MG63 (cell line): Measurements from ENCODE around the gene NUP93. TPM values are rescaled to one million over a fixed set of nuclear protein-coding genes. Genes with fewer than 3 reads are reported as not detected.
"Not testable (repeated sequence)": the region's sequence is repeated elsewhere in the genome, so short reads cannot be mapped to it uniquely, and the experiment has no call there.

Source experiments
- DNase-seq: peaks from one replicate; pipeline ENCODE4 v3.0.0-alpha.2; 2020
- H3K27me3 ChIP-seq: fragments of 250-450 bp; sonication (Bioruptor Pico); 2 replicates; pipeline ENCODE4 v1.5.1; 2020; ENCODE audit warnings: mild to moderate bottlenecking, moderate library complexity
- H3K36me3 ChIP-seq: fragments of 250-450 bp; sonication (Bioruptor Pico); 2 replicates; pipeline ENCODE4 v1.5.1; 2020; ENCODE audit warnings: mild to moderate bottlenecking, moderate library complexity
- H3K4me3 ChIP-seq: fragments of 250-450 bp; sonication (Bioruptor Pico); 2 replicates; pipeline ENCODE4 v1.5.1; 2020; ENCODE audit warnings: mild to moderate bottlenecking, moderate library complexity
- H3K9me3 ChIP-seq: fragments of 250-450 bp; sonication (Bioruptor Pico); 2 replicates; pipeline ENCODE4 v1.5.1; 2020; ENCODE audit warnings: mild to moderate bottlenecking, moderate library complexity
- total RNA-seq: library from RNA; depleted of rRNA; stranded (reverse); fragments of >200 nt; shearing (Covaris generic); gene quantifications from 2 replicates; pipeline ENCODE4 v1.2.3, GENCODE V29; 2014; ENCODE audit warnings: low replicate concordance

The NUP93 gene
- total RNA-seq, 1 experiment from 2014 or later = 160 TPM

GRCh38 chr16:56876048-56876447, 146.1 kb downstream of the NUP93 start:
- Histone ChIP-seq H3K9me3 (no peaks in the 10 kb centered on the region), H3K36me3 (no peaks in the 10 kb centered on the region), H3K27me3 (no peaks in the 10 kb centered on the region), H3K4me3 (no peak overlapping the region)
- DNase-seq = no peak

GRCh38 chr16:56877486-56878182, 147.7 kb downstream of the NUP93 start:
- H3K27me3 ChIP-seq = no peaks in the 10 kb centered on the region
- DNase-seq = no peak
- H3K9me3 ChIP-seq = no peaks in the 10 kb centered on the region
- no peaks in the 10 kb centered on the region for H3K36me3 ChIP-seq
- no peak overlapping the region for H3K4me3 ChIP-seq

- H3K27me3 ChIP-seq = no peaks in the 10 kb centered on the region
- H3K4me3 ChIP-seq = no peak overlapping the region
- H3K9me3 ChIP-seq = no peaks in the 10 kb centered on the region
- DNase-seq = no peak
- H3K36me3 ChIP-seq = no peaks in the 10 kb centered on the region
Measured at GRCh38 chr16:56878282-56878854, 148.4 kb downstream of the NUP93 start.

GRCh38 chr16:56879276-56879675, 149.3 kb downstream of the NUP93 start:
- H3K4me3 ChIP-seq = no peak overlapping the region
- H3K27me3 ChIP-seq = no peaks in the 10 kb centered on the region
- no peak for DNase-seq
- no peaks in the 10 kb centered on the region for H3K36me3 ChIP-seq
- no peaks in the 10 kb centered on the region for H3K9me3 ChIP-seq

- DNase-seq = no peak
- Histone ChIP-seq H3K36me3 (no peaks in the 10 kb centered on the region), H3K27me3 (no peaks in the 10 kb centered on the region), H3K9me3 (no peaks in the 10 kb centered on the region), H3K4me3 (no peak overlapping the region)
Measured at GRCh38 chr16:56880176-56880575, 150.2 kb downstream of the NUP93 start.

- Histone ChIP-seq H3K27me3 (no peaks in the 10 kb centered on the region), H3K9me3 (no peaks in the 10 kb centered on the region)
- DNase-seq = no peak
Measured at GRCh38 chr16:56880685-56881084, 150.8 kb downstream of the NUP93 start.

GRCh38 chr16:56882077-56882800, 152.3 kb downstream of the NUP93 start:
- DNase-seq = no peak
- no peaks in the 10 kb centered on the region for H3K9me3 ChIP-seq
- H3K27me3 ChIP-seq = no peaks in the 10 kb centered on the region
- no peak overlapping the region for H3K4me3 ChIP-seq
- H3K36me3 ChIP-seq = no peaks in the 10 kb centered on the region

More at GRCh38 chr16:56880685-56881084, 150.8 kb downstream of the NUP93 start:
- H3K4me3 ChIP-seq = no peak overlapping the region
- H3K36me3 ChIP-seq = no peaks in the 10 kb centered on the region

- Histone ChIP-seq H3K9me3 (no peaks in the 10 kb centered on the region), H3K36me3 (no peaks in the 10 kb centered on the region), H3K4me3 (no peak overlapping the region), H3K27me3 (no peaks in the 10 kb centered on the region)
- DNase-seq = no peak
Measured at GRCh38 chr16:56883586-56883985, 153.7 kb downstream of the NUP93 start.

- H3K4me3 ChIP-seq = no peak overlapping the region
- DNase-seq = no peak
- H3K36me3 ChIP-seq = no peaks in the 10 kb centered on the region
- H3K27me3 ChIP-seq = no peaks in the 10 kb centered on the region
- H3K9me3 ChIP-seq = no peaks in the 10 kb centered on the region
Measured at GRCh38 chr16:56884026-56884582, 154.2 kb downstream of the NUP93 start.

- DNase-seq, H3K36me3 ChIP-seq, H3K9me3 ChIP-seq: not testable (repeated sequence)
Measured at GRCh38 chr16:56884929-56885328, 155.0 kb downstream of the NUP93 start.

GRCh38 chr16:56885446-56886162, 155.7 kb downstream of the NUP93 start:
- no peaks in the 10 kb centered on the region for H3K36me3 ChIP-seq
- no peaks in the 10 kb centered on the region for H3K27me3 ChIP-seq
- no peak overlapping the region for H3K4me3 ChIP-seq
- no peak for DNase-seq
- H3K9me3 ChIP-seq = no peaks in the 10 kb centered on the region; the same call in 1 of the 2 replicates

More at GRCh38 chr16:56884929-56885328, 155.0 kb downstream of the NUP93 start:
- H3K4me3 ChIP-seq, H3K27me3 ChIP-seq: not testable (repeated sequence)

- no peaks in the 10 kb centered on the region for H3K27me3 ChIP-seq
- H3K9me3 ChIP-seq = no peaks in the 10 kb centered on the region; the same call in 1 of the 2 replicates
- no peaks in the 10 kb centered on the region for H3K36me3 ChIP-seq
- DNase-seq = no peak
- H3K4me3 ChIP-seq = no peak overlapping the region
Measured at GRCh38 chr16:56886296-56886695, 156.4 kb downstream of the NUP93 start.

- Histone ChIP-seq H3K27me3 (no peaks in the 10 kb centered on the region), H3K36me3 (no peaks in the 10 kb centered on the region), H3K4me3 (no peak overlapping the region), H3K9me3 (no peaks in the 10 kb centered on the region; the same call in 1 of the 2 replicates)
- no peak for DNase-seq
Measured at GRCh38 chr16:56886826-56887225, 156.9 kb downstream of the NUP93 start.

- Histone ChIP-seq H3K27me3 (no peaks in the 10 kb centered on the region), H3K4me3 (no peak overlapping the region), H3K36me3 (no peaks in the 10 kb centered on the region), H3K9me3 (no peaks in the 10 kb centered on the region; the same call in 1 of the 2 replicates)
- no peak for DNase-seq
Measured at GRCh38 chr16:56888806-56889205, 158.9 kb downstream of the NUP93 start.

GRCh38 chr16:56889206-56889605, 159.3 kb downstream of the NUP93 start:
- H3K9me3 ChIP-seq = no peaks in the 10 kb centered on the region; the same call in 1 of the 2 replicates
- DNase-seq = no peak
- H3K27me3 ChIP-seq = no peaks in the 10 kb centered on the region
- no peaks in the 10 kb centered on the region for H3K36me3 ChIP-seq
- H3K4me3 ChIP-seq = no peak overlapping the region

GRCh38 chr16:56891685-56892084, 161.8 kb downstream of the NUP93 start:
- no peak for DNase-seq
- Histone ChIP-seq H3K27me3 (no peaks in the 10 kb centered on the region), H3K9me3 (no peaks in the 10 kb centered on the region; the same call in 1 of the 2 replicates), H3K4me3 (no peak overlapping the region), H3K36me3 (no peaks in the 10 kb centered on the region)

- no peak for DNase-seq
- H3K27me3 ChIP-seq = no peaks in the 10 kb centered on the region
- no peak overlapping the region for H3K4me3 ChIP-seq
- no peaks in the 10 kb centered on the region; the same call in 1 of the 2 replicates for H3K9me3 ChIP-seq
- no peaks in the 10 kb centered on the region for H3K36me3 ChIP-seq
Measured at GRCh38 chr16:56892705-56893104, 162.8 kb downstream of the NUP93 start.
